CD4-positive, alpha-beta T cell treated with Interferon alpha-2 for 1 hour (primary cell): ENCODE measurements around the gene PSMF1.

ENCODE experiments used
- DNase-seq, 2 donors: peaks; one replicate each; pipeline ENCODE4 v3.0.0-alpha.2; 2020 to 2022

PSMF1 gene

DNA sequence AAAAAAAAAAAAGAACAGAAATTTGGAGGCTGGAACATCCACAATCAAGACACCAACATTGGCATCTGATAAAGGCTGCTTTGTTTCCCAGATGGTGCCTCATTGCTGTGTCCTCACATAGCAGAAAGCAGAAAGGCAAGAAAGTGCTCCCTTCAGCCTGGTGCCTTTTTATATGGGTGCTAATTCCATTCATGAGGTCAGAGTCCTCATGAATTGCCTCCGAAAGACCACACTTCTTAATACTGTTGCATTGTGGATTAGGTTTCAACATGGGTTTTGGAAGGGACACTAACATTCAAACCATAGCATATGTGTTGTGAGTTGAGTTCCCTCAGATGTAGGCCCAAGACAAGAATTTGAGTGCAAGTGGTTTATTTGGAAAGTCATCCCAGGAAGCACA, 76.8 kb downstream of the PSMF1 start:
- no peak for DNase-seq

DNA sequence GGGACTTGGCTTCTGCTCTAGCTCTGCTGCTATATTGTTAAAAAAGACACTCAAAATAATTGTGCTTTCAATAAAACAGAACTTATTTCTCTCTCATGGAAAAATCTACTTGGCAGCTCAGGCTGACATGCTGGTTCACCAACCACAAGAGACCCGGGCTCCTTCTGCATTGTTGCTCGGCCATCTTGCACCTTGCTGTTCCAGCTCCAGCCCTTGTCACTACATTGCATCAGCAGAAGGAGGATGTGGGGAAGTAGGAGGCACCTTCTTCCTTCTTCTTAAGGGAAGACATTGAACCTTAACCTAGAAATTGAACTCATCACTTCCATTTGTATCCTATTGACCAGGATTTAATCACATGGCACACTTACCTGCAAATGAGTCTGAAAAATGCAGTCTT, 78.2 kb downstream of the PSMF1 start:
- DNase-seq, result no peak

DNA sequence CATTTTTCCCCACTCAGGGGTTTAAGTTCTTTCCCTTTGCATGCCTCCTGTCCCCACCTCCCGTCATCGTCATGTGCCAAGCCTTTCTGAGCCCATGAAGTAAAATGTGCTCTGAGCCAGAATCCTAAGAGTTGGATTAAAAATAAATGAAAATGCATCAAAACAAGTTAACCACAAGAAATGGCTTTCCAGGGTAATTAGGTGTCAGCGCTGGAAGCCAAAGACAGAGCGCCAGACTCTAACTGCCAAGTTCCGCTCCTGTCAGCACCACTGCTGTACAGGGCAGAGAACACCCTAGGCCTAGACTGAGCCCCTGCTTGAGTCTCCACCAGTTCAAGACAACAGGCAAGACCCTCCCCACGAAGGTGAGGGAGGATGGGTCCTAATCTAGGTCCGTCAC, 79.4 kb downstream of the PSMF1 start:
- DNase-seq, result no peak

DNA sequence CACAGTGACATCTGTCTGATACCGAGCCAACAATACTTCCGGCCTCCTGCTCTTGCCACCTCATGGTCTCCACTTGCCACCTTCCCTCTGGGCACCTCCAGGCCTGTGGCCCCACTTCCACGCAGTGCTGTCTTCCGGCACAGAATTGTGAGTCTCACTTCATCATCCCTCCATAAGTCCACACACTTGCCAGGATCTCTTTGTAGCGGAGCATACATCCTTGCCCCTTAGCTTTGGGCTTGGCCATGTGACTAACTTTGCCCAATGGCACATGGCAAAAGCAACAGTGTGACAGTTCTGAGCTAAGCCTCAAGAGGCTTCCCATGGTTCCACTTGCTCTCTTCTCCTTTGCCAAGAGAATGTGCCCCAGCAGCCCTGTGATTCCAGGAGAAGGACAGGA, 80.3 kb downstream of the PSMF1 start:
- DNase-seq, result no peak

DNA sequence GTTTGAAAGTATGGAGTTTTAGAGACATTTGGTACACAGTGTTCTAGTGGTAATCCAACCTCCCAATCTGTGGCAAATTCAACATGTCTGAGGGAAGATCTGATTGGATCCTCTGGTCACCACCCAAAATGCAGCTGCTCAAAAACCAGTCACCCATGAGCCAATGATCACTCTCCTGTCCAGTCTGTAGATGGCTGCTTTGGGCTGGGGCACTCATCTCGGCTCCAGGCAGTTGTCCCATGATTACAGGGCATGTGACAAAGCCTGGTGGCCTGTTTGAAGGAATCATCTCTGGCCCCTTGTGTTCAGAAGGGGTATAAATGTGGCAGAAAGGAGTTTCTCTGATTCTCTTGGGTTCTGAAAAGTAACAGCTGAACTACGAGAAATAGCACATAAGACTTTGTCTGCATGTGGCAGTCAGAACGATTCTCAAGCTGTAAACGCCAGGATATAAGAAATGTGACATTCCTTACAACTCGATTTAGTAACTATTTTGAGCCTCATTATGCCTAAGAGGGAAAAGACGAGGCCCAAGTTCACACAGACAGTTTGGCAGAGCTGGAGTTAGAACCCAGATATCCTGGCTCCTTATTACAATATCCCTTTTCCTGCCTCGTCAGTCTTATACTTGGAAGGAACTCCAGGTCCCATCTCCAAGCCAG, 80.9 kb downstream of the PSMF1 start:
- DNase-seq, result no peak

DNA sequence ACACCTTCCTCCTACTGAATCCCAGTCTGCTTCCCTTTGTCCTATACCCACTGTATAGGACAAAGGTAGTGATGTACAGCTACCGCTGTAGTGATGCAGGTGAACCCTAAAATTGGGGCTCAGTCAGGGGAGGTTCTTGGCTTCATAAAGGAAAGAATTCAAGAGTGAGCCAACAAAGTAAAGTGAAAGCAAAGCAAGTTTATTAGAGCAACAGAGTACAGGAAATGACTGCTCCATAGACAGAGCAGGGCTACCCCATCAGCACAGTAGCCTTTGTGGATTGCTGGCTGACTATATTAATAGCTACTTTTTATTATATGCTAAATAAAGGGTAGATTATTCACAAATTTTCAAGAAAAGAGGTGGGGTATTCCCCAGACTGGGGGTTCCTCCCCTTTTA, 81.6 kb downstream of the PSMF1 start:
- DNase-seq, result no peak

DNA sequence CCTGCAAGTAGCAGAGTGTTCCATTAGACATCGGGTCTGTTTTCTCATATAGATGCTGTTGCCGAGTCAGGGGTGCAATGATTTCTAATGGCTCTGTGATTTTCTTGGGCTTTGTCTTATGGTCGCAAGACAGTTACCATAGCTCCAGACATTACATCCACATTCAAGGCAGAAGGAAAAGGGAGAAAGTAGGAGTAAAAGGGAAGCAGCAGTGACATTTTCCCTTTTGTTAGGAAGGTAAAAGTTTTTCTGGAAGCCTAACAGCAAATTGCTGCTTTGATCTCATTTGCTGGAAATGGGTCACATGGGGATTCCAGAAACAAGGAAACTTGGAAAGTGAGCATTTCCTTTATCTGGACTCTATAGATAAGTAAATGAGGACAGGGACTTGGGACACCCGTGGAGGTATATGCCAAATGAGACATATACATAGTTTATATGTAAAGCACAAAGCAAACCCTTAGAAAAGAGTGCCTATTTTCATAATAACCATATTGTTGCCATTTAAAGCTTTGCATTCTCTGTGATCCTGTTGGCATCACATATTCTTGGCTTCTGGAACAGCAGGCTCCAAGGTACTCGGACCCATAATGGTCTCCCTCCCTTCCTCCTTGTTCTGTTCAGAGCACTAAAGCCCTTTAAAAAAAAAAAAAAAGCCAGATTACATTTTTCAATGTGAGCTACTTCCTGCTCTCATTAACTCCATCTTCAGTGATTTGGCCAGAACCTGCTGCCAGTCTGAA, 84.5 kb downstream of the PSMF1 start, which contains the start of gene C20orf202:
C20orf202 (plus strand) TSS at position 693 of the 743 bp plus-strand sequence. CDS start 132 bp downstream, outside the sequence.
- no peak for DNase-seq

DNA sequence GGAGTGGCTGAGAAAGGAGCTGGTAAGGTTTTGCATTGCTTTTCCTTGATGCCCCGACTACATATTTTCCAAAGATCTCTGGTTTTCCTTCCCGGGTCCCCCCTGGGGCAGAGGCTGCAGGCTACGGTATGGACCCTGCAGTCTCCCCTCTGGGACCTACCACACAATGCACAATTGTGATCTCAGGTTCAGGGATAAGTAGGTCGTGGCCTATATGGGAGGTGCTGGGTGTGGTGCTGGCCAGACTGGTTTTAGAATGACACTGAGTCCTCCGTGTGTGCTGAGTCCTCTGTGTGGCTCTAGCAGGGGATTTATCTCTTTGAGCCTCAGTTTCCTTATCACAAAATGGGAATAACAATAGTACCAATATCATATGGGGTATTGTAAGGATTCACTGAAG, 85.2 kb downstream of the PSMF1 start:
- DNase-seq, result no peak

DNA sequence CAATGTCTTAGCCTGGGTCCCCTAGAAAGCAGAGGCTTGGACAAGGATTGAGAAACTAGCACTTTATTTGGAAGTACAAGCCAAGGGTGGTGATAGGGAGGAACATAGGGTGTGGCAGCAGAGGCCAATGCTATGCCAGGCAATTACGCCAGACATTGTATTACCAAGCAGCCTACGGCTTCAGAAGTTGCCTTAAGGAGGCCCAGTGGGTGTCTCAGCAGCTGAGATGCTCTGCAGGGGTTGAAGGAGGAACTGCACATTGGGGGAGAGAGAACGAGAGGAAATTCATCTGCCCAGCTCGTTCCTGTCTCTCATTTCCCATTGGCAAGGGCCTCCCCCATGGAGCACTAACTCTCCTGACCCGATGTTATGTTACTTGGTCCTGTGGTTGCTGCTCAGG, 85.7 kb downstream of the PSMF1 start:
- no peak for DNase-seq

DNA sequence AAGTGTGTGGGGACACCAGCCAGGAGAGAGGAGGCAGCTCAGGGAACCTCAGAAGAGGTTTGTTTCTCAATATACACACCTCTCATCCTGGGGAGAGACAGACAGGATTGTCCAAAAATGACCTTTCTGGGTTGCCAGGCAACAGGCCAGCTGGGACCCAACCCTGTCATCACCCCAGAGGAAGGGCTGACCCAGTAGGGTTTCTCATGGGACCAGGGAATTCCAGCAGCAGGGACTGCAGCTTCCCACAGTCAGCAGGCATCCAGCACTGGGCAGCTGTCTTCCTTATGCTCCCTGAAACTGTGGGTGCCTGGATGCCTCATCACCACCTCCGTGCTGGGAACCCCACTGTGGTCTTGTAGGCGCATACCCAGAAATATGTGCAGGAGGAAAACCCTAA, 86.2 kb downstream of the PSMF1 start:
- no peak for DNase-seq

DNA sequence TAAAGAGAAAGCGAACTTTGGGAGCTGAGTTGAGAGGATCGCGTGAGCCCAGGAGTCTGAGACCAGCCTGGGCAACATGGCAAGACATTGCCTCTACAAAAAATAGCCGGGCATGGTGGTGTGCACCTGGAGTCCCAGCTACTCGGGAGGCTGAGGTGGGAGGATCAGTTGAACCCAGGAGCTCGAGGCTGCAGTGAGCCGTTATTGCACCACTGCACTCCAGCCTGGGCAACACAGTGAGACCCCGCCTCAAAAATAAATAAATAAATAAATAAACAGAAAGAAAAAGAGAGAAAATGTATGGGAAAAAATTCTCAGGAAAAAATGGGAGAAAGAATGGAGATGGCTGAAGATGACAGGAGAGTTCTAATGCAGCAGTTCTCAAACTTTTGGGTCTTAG, 87.4 kb downstream of the PSMF1 start:
- no peak for DNase-seq

DNA sequence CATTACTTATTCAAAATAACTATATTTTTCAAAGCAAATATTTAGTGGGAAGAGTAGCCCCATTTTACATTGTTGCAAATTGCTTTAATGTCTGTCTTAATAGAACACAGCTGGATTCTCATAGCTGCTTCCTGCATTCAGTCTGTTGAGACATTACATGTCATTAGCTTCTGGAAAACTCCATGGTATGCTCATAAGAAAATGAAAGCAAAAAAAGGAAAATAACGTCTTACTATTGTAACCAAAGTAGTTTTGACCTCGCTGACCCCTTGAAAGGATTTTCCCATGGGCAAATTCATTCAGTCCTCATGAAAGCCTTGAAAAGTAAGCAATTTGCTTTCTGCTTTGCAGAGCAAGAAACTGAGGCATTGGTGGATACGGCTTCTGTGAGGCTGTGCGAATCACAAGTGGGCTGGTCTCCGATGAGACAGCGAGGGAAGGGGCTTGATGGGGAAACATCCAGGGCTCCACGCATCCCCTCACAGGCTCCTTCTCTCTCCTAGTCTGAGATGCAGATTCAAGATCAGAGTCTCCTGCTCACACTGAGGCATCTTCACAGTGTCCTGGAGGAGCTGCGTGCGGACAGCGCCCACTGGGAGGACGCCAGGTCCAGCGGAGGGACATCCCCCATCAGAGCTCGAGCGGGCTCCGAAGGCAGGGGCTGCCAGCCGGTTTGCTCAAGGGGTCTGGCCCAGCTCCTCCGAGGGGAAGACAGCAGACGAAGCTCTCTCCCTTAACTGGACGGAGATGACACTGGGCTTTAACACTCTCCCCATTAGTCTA, 88.2 kb downstream of the PSMF1 start:
- DNase-seq, result no peak

DNA sequence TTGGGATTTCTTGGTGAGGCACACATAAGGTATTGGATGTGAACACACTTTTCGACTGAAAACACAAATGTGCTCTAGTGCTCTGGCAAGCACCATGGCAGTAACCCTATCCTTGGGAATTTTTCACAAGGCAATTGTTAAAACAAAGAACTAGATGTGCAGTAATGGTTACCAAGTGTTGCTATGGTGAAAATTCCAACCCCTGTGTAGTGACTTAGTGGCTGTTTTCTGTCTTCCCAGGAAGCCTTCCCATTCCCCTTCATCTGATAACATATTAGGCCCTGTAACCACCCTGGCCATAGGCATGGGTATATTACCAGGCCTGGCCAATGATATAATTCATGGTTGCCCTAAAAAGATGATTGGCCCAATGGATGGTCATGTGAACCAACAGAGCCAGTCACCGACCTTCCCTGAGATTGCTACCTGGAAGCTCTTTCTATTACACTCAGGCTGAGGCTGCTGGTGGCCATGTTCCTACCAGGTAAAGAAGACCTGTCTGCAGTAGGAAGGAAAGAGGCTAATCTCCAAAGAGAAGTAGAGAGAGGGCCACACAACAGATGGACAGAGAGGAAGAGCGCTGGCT, 89.0 kb downstream of the PSMF1 start:
- no peak for DNase-seq

DNA sequence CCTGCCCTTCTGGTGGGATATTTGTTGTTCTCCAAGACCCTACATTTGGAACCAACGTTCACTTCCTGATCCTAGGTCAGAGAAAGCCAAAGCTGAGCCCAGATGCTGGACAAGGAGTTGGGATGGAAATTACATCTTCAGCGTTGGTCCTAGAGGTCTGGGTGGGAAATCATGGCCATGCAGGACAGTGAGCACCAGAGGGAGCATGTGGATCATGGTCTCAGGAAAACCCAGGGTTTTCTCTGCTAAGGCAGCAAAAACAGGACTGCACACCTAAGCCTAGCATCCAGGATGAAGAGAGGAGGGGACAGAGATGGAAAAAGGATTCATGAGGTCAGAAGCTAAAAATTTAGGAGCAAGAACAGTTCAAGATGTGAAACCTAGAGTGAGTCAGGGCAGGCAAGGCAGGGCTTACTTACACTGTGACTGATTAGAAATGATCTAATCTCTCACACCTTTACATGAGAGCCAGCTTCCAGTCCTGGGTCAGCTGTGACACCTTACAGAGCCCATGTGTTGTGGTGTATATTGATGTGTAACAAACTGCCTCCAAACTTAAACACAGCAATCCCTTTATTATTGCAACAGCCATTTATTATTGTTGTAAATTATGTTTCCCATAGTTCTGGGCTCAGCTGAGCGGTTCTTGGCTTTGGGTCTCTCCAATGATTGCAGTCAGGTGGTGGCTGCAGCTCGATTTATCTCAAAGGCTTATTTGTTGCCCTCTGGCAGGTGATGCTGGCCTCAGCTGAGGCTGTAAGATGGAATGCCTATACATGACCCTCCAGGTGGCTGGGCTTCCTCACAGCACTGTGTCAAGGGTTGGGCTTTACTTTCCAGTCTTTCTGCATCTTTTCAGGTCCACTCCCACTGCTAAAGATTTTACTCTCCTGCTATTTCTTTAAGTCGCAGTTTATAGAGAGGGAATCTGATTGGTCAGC, 91.3 kb downstream of the PSMF1 start:
- DNase-seq, result no peak

DNA sequence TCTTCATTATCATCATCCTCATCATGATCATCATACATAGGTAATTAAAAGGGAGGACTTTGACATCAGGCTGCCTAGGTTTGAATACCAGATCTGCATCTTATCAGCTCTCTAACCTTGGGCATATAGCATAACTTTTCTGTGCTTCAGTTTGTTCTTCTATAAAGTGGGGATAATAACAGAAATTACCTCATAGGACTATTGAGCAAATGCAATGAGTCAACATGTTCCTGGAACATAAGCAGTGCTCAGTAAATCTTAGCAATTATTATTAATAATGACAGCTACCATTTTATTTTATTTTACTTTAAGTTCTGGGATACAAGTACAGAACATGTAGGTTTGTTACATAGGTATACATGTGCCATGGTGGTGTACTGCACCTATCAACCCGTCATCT, 92.1 kb downstream of the PSMF1 start:
- DNase-seq, result no peak

DNA sequence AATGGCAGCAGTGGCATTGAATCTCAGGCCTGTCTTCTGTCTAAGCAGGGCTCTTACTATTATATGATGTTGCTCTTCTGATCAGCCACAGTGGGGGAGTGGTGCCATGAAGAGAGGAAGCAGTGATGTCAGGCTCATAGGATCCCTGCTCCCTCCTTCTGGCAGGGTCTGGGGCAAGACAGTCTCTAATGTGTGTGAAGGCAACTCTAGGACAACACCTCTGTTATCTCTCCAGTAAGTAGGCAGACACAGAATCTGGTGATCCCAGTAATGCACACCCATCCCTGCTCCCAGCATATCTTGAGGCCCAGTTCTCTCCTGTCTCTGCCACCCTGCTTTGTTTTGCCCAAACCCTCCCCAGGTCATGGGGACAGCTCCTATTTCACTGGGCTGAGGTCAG, 93.6 kb downstream of the PSMF1 start:
- no peak for DNase-seq

DNA sequence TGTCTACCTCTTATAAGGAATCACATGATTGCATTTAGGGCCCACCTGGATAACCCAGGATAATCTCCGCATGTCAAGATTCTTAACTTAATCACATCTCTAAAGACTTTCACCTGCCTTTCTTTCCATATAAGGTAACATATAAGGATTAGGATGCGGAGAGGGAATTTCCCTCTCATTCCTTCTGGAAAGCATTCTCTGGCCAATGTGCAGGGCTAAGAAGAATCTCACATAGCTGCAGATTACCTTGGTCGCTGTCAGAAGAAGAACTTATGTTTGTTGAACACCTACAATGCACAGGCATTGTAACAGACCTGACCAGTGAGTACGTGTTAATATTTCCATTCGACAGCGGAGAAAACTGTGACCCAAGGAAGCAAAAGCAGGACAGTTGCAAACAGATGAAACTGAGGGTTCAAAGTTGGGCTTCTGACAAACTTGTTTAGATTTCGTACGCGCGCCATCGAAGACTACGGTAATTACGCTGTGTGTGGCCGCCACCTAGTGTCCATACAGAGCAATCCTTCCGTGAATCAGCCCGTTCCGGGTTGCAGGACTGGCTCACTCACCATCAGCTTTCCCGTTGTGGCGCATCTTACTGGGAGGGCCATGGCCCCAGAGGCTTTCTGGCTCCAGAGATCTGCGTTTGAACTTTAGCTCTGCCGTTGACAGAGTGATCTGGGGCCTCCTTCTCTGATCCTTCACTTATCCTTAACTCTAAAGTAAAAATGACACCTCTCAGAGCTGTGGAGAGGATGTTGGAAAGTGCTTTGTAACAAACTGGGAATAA, 94.4 kb downstream of the PSMF1 start:
- DNase-seq, result peak; percentile 61 to 72

DNA sequence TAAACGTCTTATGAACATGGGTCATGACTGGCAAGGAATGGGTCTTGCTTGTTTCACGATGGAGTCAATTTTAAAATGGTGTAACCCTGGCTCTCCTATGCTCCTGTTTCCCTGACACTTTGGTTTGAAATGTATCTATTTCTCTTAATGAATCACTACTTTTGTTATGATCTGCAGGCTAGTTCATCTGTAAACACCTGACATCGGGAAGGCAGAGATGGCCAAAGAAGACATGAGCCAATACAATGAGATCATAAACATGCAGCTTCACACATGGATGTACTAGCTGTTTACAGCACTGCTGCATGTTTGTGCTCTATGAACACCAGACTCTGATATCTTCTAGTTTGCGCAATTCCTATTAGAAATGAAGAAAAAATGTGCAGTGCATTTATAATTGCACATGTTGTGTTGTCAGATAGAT, 96.4 kb downstream of the PSMF1 start:
- DNase-seq, result no peak

DNA sequence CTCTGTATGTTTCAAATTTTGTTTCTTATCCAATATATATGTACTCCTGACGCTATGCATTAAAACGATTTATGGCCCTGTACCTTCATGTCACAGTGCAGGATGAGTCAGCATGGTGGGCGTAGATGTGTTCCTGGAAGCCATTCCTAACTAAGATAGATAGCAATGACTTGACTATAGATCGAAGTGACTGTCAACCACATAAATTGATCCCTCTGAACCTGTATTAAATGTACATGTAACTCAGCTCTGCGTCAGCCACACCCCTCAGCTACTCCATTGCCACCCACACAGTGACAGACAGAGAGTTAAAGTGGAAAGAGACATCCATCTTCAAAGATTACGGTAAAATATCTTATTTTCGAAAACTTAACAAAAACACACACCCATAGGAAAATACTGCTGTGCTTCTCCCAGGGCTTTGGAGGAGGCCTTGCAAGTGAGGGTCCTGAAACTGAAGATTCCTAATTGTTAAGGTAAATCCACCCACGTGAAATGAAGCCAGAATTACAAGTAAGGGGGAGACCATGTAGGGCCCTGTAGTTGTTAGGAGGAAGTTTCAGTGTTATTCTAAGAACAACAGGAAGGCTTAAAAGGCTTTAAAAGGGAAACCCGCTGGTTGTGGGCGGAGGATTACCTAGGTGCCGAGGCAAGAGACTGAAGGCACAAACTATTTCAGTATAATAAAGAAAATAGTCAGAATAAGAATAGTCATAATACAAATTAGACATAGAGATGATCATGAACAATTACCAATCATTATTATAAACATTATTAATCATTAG, 97.2 kb downstream of the PSMF1 start:
- peak in 1 of 2 donors; percentile 38 for DNase-seq
